CD14-positive monocyte (primary cell): ENCODE results near the gene GRID2. TPM values are rescaled to one million over a fixed set of nuclear protein-coding genes. Genes with fewer than 3 reads are reported as not detected.

ENCODE experiments used
- DNase-seq, 3 donors: peaks; one replicate each; pipeline ENCODE4 v3.0.0-alpha.2; 2011 to 2022
- H2AFZ ChIP-seq: 2 replicates; pipeline ENCODE4 v1.6.0; 2012; ENCODE audit warnings: mild to moderate bottlenecking, low read depth, low read length, inconsistent platforms; ENCODE audit not compliant: insufficient read depth, poor library complexity, severe bottlenecking
- H3K27ac ChIP-seq, 2 donors: 1 replicate in 1 of 2; 2 replicates in 1 of 2; pipeline ENCODE4 v1.5.1; 2012 to 2013; ENCODE audit warnings: low read length in 2 of 2, control low read depth in 1 of 2, inconsistent platforms in 1 of 2, low read depth in 1 of 2, mild to moderate bottlenecking in 1 of 2
- H3K27me3 ChIP-seq, 2 donors: one replicate each; pipeline versions ENCODE4 v1.6.0 to v1.6.1; 2011 to 2013; ENCODE audit warnings: low read length in 2 of 2; ENCODE audit not compliant: control insufficient read depth in 2 of 2, insufficient read depth in 2 of 2
- H3K36me3 ChIP-seq, 2 donors: replicated peaks in 1 of 2; 1 replicate in 1 of 2; 2 replicates in 1 of 2; pipeline versions ENCODE4 v1.5.1 to v1.6.1; 2012 to 2013; ENCODE audit warnings: low read length in 2 of 2, control low read depth in 1 of 2, inconsistent platforms in 1 of 2, mild to moderate bottlenecking in 1 of 2; ENCODE audit not compliant: insufficient read depth in 2 of 2, control insufficient read depth in 1 of 2
- H3K4me1 ChIP-seq, 2 donors: 1 replicate in 1 of 2; 2 replicates in 1 of 2; pipeline versions ENCODE4 v1.5.1 to v1.6.1; 2012 to 2013; ENCODE audit warnings: low read length in 2 of 2, control low read depth in 1 of 2, inconsistent platforms in 1 of 2, mild to moderate bottlenecking in 1 of 2, moderate library complexity in 1 of 2; ENCODE audit not compliant: insufficient read depth in 2 of 2, control insufficient read depth in 1 of 2
- H3K4me2 ChIP-seq: replicated peaks from 2 replicates; pipeline ENCODE3; 2012; ENCODE audit warnings: low read length, moderate library complexity, mild to moderate bottlenecking; ENCODE audit not compliant: poor library complexity, severe bottlenecking; ENCODE audit errors: extremely low read depth
- H3K4me3 ChIP-seq, 3 experiments: fragments of 200-600 bp in 1 of 3; sonication (generic) in 1 of 3; replicated peaks in 1 of 3; 1 replicate in 2 of 3; 2 replicates in 1 of 3; pipeline ENCODE4 v1.5.1; 2011 to 2013; ENCODE audit warnings: low read length in 3 of 3, mild to moderate bottlenecking in 3 of 3, control low read depth in 2 of 3, low read depth in 2 of 3, inconsistent platforms in 1 of 3, moderate library complexity in 1 of 3
- H3K79me2 ChIP-seq: 2 replicates; pipeline ENCODE4 v1.6.0; 2012; ENCODE audit warnings: mild to moderate bottlenecking, control low read depth, inconsistent platforms, low read length, moderate library complexity; ENCODE audit not compliant: insufficient read depth
- H3K9ac ChIP-seq: 2 replicates; pipeline ENCODE4 v1.6.0; 2017; ENCODE audit warnings: low read length, mild to moderate bottlenecking; ENCODE audit not compliant: insufficient read depth, poor library complexity, severe bottlenecking
- H3K9me3 ChIP-seq, 2 donors: replicated peaks in 1 of 2; 1 replicate in 1 of 2; 2 replicates in 1 of 2; pipeline versions ENCODE4 v1.5.1 to v1.6.1; 2012 to 2013; ENCODE audit warnings: low read length in 2 of 2, control low read depth in 1 of 2; ENCODE audit not compliant: control insufficient read depth in 1 of 2, insufficient read depth in 1 of 2
- H4K20me1 ChIP-seq: 2 replicates; pipeline ENCODE4 v1.6.0; 2012; ENCODE audit warnings: mild to moderate bottlenecking, low read length, control low read depth, moderate library complexity; ENCODE audit not compliant: insufficient read depth
- H3K27ac Mint-ChIP-seq, 7 donors: one replicate each; pipeline ENCODE4 v1.8.0; 2020; ENCODE audit warnings: mild to moderate bottlenecking in 7 of 7, mixed read lengths in 7 of 7, moderate library complexity in 6 of 7, inconsistent platforms in 2 of 7
- H3K27me3 Mint-ChIP-seq, 3 donors: one replicate each; pipeline ENCODE4 v1.8.0; 2021 to 2022; ENCODE audit warnings: low read depth in 3 of 3, mild to moderate bottlenecking in 3 of 3, mixed read lengths in 3 of 3, moderate library complexity in 3 of 3, inconsistent platforms in 1 of 3
- H3K36me3 Mint-ChIP-seq, 2 donors: one replicate each; pipeline ENCODE4 v1.8.0; 2020; ENCODE audit warnings: mixed read lengths in 2 of 2, inconsistent platforms in 1 of 2, mild to moderate bottlenecking in 1 of 2
- H3K4me1 Mint-ChIP-seq: one replicate; pipeline ENCODE4 v1.8.0; 2020; ENCODE audit warnings: mild to moderate bottlenecking, mixed read lengths
- H3K4me3 Mint-ChIP-seq, 2 donors: one replicate each; pipeline ENCODE4 v1.8.0; 2020; ENCODE audit warnings: mild to moderate bottlenecking in 2 of 2, mixed read lengths in 2 of 2, moderate library complexity in 1 of 2
- H3K9me3 Mint-ChIP-seq, 7 donors: one replicate each; pipeline ENCODE4 v1.8.0; 2020 to 2022; ENCODE audit warnings: mixed read lengths in 7 of 7, mild to moderate bottlenecking in 6 of 7, moderate library complexity in 6 of 7, inconsistent platforms in 2 of 7
- CTCF ChIP-seq: fragments of 200-600 bp; IDR thresholded peaks from one replicate; pipeline ENCODE4 v1.8.0; 2022; ENCODE audit warnings: antibody characterized with exemption, mild to moderate bottlenecking
- WGBS: methylation state at CpG from one replicate; pipeline ENCODE4 v1.1.5; 2013; ENCODE audit warnings: missing lambda C conversion rate; ENCODE audit not compliant: insufficient coverage; 5-methylcytosine and 5-hydroxymethylcytosine counted together
- intact Hi-C, 2 donors: fragments of 100-400 bp; cut with micrococcal nuclease; formaldehyde crosslinking; loops; one replicate each; pipeline versions ENCODE4 v1.15.0 to v1.15.1; 2023
- polyA plus RNA-seq, 3 donors: library from polyadenylated mRNA; depleted of rRNA in 1 of 3; unstranded in 2 of 3; stranded (reverse) in 1 of 3; fragments of 300-500 nt in 2 of 3; fragments of >200 nt in 1 of 3; fragmentation: Illumina TruSeq in 2 of 3; gene quantifications; 1 replicate in 2 of 3; 2 replicates in 1 of 3; pipeline ENCODE4 v1.2.3, GENCODE V29; 2012 to 2021

The GRID2 gene
- polyA plus RNA-seq, 3 donors = not detected

GRCh38 chr4:93776386-93777080 is 1472.8 kb downstream of the GRID2 start:
- Mint-ChIP-seq H3K4me1 (no peaks in the 10 kb centered on the region), H3K9me3 (no peaks in the 10 kb centered on the region), H3K27ac (no peak overlapping the region), H3K4me3 (no peak overlapping the region), H3K36me3 (no peaks in the 10 kb centered on the region), H3K27me3 (peaks cover 0 to 5% (median 0%) of the 10 kb centered on the region in 3 donors)
- H3K4me2 ChIP-seq = no peak overlapping the region
- H4K20me1 ChIP-seq = no peaks in the 10 kb centered on the region
- H3K36me3 ChIP-seq = no peaks in the 10 kb centered on the region
- H3K4me3 ChIP-seq = no peak overlapping the region
- DNase-seq = no peak
- H3K27me3 ChIP-seq = no peaks in the 10 kb centered on the region
- intact Hi-C loops = no loop called here
- H2AFZ ChIP-seq = no peak overlapping the region
- H3K4me1 ChIP-seq = no peaks in the 10 kb centered on the region
- no peaks in the 10 kb centered on the region for H3K79me2 ChIP-seq
- H3K9ac ChIP-seq = no peak overlapping the region
- H3K9me3 ChIP-seq = no peaks in the 10 kb centered on the region
- TF ChIP-seq CTCF = no peak
- no peak overlapping the region for H3K27ac ChIP-seq
- 92% methylated on average over 2 of the region's 4 CpGs for WGBS

- no peaks in the 10 kb centered on the region for H3K9me3 Mint-ChIP-seq
- WGBS = 100% methylated on average over 1 of the region's 1 CpG
Measured at GRCh38 chr4:93777081-93777460, 1473.3 kb downstream of the GRID2 start.

More at GRCh38 chr4:93777081-93777460, 1473.3 kb downstream of the GRID2 start:
- Histone ChIP-seq H3K27ac (no peak overlapping the region), H3K79me2 (no peaks in the 10 kb centered on the region), H3K4me1 (no peaks in the 10 kb centered on the region), H3K4me3 (no peak overlapping the region), H2AFZ (no peak overlapping the region), H3K4me2 (no peak overlapping the region), H4K20me1 (no peaks in the 10 kb centered on the region), H3K36me3 (no peaks in the 10 kb centered on the region), H3K9ac (no peak overlapping the region), H3K27me3 (no peaks in the 10 kb centered on the region), H3K9me3 (no peaks in the 10 kb centered on the region)
- Mint-ChIP-seq H3K4me3 (no peak overlapping the region), H3K4me1 (no peaks in the 10 kb centered on the region), H3K27me3 (peaks cover 0 to 5% (median 0%) of the 10 kb centered on the region in 3 donors), H3K36me3 (no peaks in the 10 kb centered on the region), H3K27ac (no peak overlapping the region)
- intact Hi-C loops = no loop called here
- TF ChIP-seq CTCF = no peak
- DNase-seq = no peak
